HepG2 (cell line): Measurements from ENCODE around the gene MLXIPL. TPM values are rescaled to one million over a fixed set of nuclear protein-coding genes. Genes with fewer than 3 reads are reported as not detected.

ENCODE experiments used
- ATF3 ChIP-seq: sonication (generic); formaldehyde crosslinking; IDR thresholded peaks from 2 replicates; pipeline ENCODE4 v1.4.0; 2020; ENCODE audit warnings: missing genetic modification reagents
- CBFB ChIP-seq: sonication (generic); formaldehyde crosslinking; IDR thresholded peaks from 2 replicates; pipeline ENCODE4 v1.4.0; 2020; ENCODE audit warnings: missing genetic modification reagents
- FOXP1 ChIP-seq, 2 experiments: fragments of 450-650 bp in 1 of 2; IDR thresholded peaks; 2 replicates each; pipeline ENCODE4 v1.6.1; 2017 to 2018; ENCODE audit warnings: antibody characterized with exemption in 1 of 2
- HNRNPH1 ChIP-seq: fragments of 200-400 bp; formaldehyde crosslinking; optimal IDR thresholded peaks from 2 replicates; pipeline ENCODE3; 2017; ENCODE audit warnings: mild to moderate bottlenecking, low read depth, low read length
- HNRNPLL ChIP-seq: fragments of 200-400 bp; formaldehyde crosslinking; IDR thresholded peaks from 2 replicates; pipeline ENCODE4 v1.6.1; 2017; ENCODE audit warnings: mild to moderate bottlenecking, low read depth, low read length; ENCODE audit not compliant: poor library complexity, severe bottlenecking
- IRX3 ChIP-seq: sonication (generic); formaldehyde crosslinking; IDR thresholded peaks from 2 replicates; pipeline ENCODE4 v1.8.1; 2023; ENCODE audit warnings: mild to moderate bottlenecking, low read depth, missing genetic modification reagents, borderline replicate concordance
- KDM3A ChIP-seq: IDR thresholded peaks from 2 replicates; pipeline ENCODE4 v1.6.1; 2018; ENCODE audit warnings: low read depth, missing compliant biosample characterization
- PRPF4 ChIP-seq: fragments of 200-400 bp; formaldehyde crosslinking; IDR thresholded peaks from 2 replicates; pipeline ENCODE4 v1.6.1; 2016; ENCODE audit warnings: low read length, low read depth; ENCODE audit not compliant: poor library complexity, severe bottlenecking
- SIX4 ChIP-seq: sonication (generic); formaldehyde crosslinking; IDR thresholded peaks from 2 replicates; pipeline ENCODE4 v1.4.0; 2020; ENCODE audit warnings: missing genetic modification reagents
- TBP ChIP-seq: sonication (generic); formaldehyde crosslinking; IDR thresholded peaks from 2 replicates; pipeline ENCODE4 v1.5.0; 2020; ENCODE audit warnings: missing genetic modification reagents
- USF2 ChIP-seq, 2 experiments: sonication (generic) in 1 of 2; formaldehyde crosslinking in 1 of 2; IDR thresholded peaks; 2 replicates each; pipeline versions ENCODE4 v1.5.1 to v1.6.1; 2011 to 2020; ENCODE audit warnings: borderline replicate concordance in 1 of 2, low read depth in 1 of 2, low read length in 1 of 2, mild to moderate bottlenecking in 1 of 2, missing genetic modification reagents in 1 of 2, moderate library complexity in 1 of 2
- ZBTB1 ChIP-seq: sonication (generic); formaldehyde crosslinking; IDR thresholded peaks from 2 replicates; pipeline ENCODE4 v1.4.0; 2020; ENCODE audit warnings: missing genetic modification reagents, borderline replicate concordance
- ZBTB21 ChIP-seq: sonication (generic); formaldehyde crosslinking; IDR thresholded peaks from 2 replicates; pipeline ENCODE4 v1.4.0; 2020; ENCODE audit warnings: missing genetic modification reagents
- ZNF318 ChIP-seq: sonication (generic); formaldehyde crosslinking; IDR thresholded peaks from 2 replicates; pipeline ENCODE4 v1.4.0; 2020; ENCODE audit warnings: mild to moderate bottlenecking, missing genetic modification reagents
- ZNF414 ChIP-seq: sonication (generic); formaldehyde crosslinking; IDR thresholded peaks from 2 replicates; pipeline ENCODE4 v1.5.0; 2020; ENCODE audit warnings: missing genetic modification reagents
- ZNF713 ChIP-seq: sonication (generic); formaldehyde crosslinking; IDR thresholded peaks from 2 replicates; pipeline ENCODE4 v1.4.0; 2020; ENCODE audit warnings: mild to moderate bottlenecking, missing genetic modification reagents
- ZNF839 ChIP-seq: sonication (generic); formaldehyde crosslinking; IDR thresholded peaks from 2 replicates; pipeline ENCODE4 v1.4.0; 2020; ENCODE audit warnings: missing genetic modification reagents, mild to moderate bottlenecking, borderline replicate concordance
- polyA plus RNA-seq, 8 experiments: library from polyadenylated mRNA; depleted of rRNA in 3 of 8; stranded (reverse) in 7 of 8; unstranded in 1 of 8; fragments of >200 nt; fragmentation: Illumina TruSeq in 4 of 8; extraction: Trizol in 4 of 8; gene quantifications; 2 replicates each; pipeline versions ENCODE4 v1.2.1 to v1.2.3, GENCODE V29; 2011 to 2016; ENCODE audit warnings: low read depth in 4 of 8, missing spikeins in 1 of 8, mixed read lengths in 1 of 8; ENCODE audit not compliant: insufficient read depth in 1 of 8
- total RNA-seq, 5 experiments: library from RNA; depleted of rRNA; stranded (reverse); fragments of >200 nt; fragmentation: Illumina TruSeq; extraction: Trizol; gene quantifications; 2 replicates each; pipeline ENCODE4 v1.2.3, GENCODE V29; 2016; ENCODE audit warnings: low read depth in 1 of 5

Gene MLXIPL
- total and polyA plus RNA-seq, 2 of the 13 experiments (the other 11 are each of a cell fraction or from before 2014, with no cell fraction given), result 51.6 to 60.1 TPM

GRCh38 chr7:73577627-73578341 lies 46.5 kb downstream of the MLXIPL start (continued):
- TF ChIP-seq ZNF318 (CRISPR knock-in tag), result no peak
- no peak for TF ChIP-seq ATF3 (CRISPR knock-in tag)
- TF ChIP-seq ZBTB1, result no peak
- no peak for TF ChIP-seq SIX4
- no peak for TF ChIP-seq IRX3 (CRISPR knock-in tag)
- no peak for TF ChIP-seq HNRNPLL
- no peak for TF ChIP-seq ZNF839 (CRISPR knock-in tag)
- no peak for TF ChIP-seq FOXP1 (IDR thresholded peaks at IDR 0.05)
- TF ChIP-seq FOXP1 (CRISPR knock-in tag; IDR thresholded peaks at IDR 0.05), result no peak
- no peak for TF ChIP-seq CBFB (CRISPR knock-in tag)
- no peak for TF ChIP-seq PRPF4
- TF ChIP-seq ZNF713 (CRISPR knock-in tag), result no peak
- no peak for TF ChIP-seq TBP (CRISPR knock-in tag)
- TF ChIP-seq HNRNPH1, result no peak
- TF ChIP-seq ZBTB21 (CRISPR knock-in tag), result no peak
- TF ChIP-seq ZNF414 (CRISPR knock-in tag), result no peak
- TF ChIP-seq KDM3A (CRISPR knock-in tag), result 0 out of 2 replicates have a peak, but pooled peaks have one; percentile 8
- no peak for TF ChIP-seq USF2 (IDR thresholded peaks at IDR 0.05; ENCODE audit: low read depth, low read length)
- TF ChIP-seq USF2 (CRISPR knock-in tag; IDR thresholded peaks at IDR 0.05; ENCODE audit: borderline replicate concordance), result no peak
